Dermis blood vessel endothelial cell (primary cell): ENCODE results near the gene RAD21L1. TPM values are rescaled to one million over a fixed set of nuclear protein-coding genes. Genes with fewer than 3 reads are reported as not detected.
"Not testable (repeated sequence)": the region's sequence is repeated elsewhere in the genome, so short reads cannot be mapped to it uniquely, and the experiment has no call there.

ENCODE experiments used
- DNase-seq: peaks from one replicate; pipeline ENCODE4 v3.0.0; 2010
- total RNA-seq: library from RNA; depleted of rRNA; stranded (reverse); fragments of >200 nt; gene quantifications from 2 replicates; pipeline ENCODE4 v1.2.3, GENCODE V29; 2014

RAD21L1 gene
- total RNA-seq, 1 donor from 2014 or later: not detected

DNA sequence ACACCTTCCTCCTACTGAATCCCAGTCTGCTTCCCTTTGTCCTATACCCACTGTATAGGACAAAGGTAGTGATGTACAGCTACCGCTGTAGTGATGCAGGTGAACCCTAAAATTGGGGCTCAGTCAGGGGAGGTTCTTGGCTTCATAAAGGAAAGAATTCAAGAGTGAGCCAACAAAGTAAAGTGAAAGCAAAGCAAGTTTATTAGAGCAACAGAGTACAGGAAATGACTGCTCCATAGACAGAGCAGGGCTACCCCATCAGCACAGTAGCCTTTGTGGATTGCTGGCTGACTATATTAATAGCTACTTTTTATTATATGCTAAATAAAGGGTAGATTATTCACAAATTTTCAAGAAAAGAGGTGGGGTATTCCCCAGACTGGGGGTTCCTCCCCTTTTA, 25.9 kb upstream of the RAD21L1 start:
- DNase-seq: peak; percentile 30

DNA sequence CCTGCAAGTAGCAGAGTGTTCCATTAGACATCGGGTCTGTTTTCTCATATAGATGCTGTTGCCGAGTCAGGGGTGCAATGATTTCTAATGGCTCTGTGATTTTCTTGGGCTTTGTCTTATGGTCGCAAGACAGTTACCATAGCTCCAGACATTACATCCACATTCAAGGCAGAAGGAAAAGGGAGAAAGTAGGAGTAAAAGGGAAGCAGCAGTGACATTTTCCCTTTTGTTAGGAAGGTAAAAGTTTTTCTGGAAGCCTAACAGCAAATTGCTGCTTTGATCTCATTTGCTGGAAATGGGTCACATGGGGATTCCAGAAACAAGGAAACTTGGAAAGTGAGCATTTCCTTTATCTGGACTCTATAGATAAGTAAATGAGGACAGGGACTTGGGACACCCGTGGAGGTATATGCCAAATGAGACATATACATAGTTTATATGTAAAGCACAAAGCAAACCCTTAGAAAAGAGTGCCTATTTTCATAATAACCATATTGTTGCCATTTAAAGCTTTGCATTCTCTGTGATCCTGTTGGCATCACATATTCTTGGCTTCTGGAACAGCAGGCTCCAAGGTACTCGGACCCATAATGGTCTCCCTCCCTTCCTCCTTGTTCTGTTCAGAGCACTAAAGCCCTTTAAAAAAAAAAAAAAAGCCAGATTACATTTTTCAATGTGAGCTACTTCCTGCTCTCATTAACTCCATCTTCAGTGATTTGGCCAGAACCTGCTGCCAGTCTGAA, 22.9 kb upstream of the RAD21L1 start, which contains the start of gene C20orf202:
TSS of gene C20orf202 (plus strand) at position 693 of the 743 bp plus-strand sequence. CDS start 132 bp downstream, outside the sequence.
- DNase-seq: no peak

DNA sequence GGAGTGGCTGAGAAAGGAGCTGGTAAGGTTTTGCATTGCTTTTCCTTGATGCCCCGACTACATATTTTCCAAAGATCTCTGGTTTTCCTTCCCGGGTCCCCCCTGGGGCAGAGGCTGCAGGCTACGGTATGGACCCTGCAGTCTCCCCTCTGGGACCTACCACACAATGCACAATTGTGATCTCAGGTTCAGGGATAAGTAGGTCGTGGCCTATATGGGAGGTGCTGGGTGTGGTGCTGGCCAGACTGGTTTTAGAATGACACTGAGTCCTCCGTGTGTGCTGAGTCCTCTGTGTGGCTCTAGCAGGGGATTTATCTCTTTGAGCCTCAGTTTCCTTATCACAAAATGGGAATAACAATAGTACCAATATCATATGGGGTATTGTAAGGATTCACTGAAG, 22.2 kb upstream of the RAD21L1 start:
- no peak for DNase-seq

DNA sequence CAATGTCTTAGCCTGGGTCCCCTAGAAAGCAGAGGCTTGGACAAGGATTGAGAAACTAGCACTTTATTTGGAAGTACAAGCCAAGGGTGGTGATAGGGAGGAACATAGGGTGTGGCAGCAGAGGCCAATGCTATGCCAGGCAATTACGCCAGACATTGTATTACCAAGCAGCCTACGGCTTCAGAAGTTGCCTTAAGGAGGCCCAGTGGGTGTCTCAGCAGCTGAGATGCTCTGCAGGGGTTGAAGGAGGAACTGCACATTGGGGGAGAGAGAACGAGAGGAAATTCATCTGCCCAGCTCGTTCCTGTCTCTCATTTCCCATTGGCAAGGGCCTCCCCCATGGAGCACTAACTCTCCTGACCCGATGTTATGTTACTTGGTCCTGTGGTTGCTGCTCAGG, 21.7 kb upstream of the RAD21L1 start:
- no peak for DNase-seq

DNA sequence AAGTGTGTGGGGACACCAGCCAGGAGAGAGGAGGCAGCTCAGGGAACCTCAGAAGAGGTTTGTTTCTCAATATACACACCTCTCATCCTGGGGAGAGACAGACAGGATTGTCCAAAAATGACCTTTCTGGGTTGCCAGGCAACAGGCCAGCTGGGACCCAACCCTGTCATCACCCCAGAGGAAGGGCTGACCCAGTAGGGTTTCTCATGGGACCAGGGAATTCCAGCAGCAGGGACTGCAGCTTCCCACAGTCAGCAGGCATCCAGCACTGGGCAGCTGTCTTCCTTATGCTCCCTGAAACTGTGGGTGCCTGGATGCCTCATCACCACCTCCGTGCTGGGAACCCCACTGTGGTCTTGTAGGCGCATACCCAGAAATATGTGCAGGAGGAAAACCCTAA, 21.3 kb upstream of the RAD21L1 start:
- no peak for DNase-seq

DNA sequence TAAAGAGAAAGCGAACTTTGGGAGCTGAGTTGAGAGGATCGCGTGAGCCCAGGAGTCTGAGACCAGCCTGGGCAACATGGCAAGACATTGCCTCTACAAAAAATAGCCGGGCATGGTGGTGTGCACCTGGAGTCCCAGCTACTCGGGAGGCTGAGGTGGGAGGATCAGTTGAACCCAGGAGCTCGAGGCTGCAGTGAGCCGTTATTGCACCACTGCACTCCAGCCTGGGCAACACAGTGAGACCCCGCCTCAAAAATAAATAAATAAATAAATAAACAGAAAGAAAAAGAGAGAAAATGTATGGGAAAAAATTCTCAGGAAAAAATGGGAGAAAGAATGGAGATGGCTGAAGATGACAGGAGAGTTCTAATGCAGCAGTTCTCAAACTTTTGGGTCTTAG, 20.0 kb upstream of the RAD21L1 start:
- no peak for DNase-seq

DNA sequence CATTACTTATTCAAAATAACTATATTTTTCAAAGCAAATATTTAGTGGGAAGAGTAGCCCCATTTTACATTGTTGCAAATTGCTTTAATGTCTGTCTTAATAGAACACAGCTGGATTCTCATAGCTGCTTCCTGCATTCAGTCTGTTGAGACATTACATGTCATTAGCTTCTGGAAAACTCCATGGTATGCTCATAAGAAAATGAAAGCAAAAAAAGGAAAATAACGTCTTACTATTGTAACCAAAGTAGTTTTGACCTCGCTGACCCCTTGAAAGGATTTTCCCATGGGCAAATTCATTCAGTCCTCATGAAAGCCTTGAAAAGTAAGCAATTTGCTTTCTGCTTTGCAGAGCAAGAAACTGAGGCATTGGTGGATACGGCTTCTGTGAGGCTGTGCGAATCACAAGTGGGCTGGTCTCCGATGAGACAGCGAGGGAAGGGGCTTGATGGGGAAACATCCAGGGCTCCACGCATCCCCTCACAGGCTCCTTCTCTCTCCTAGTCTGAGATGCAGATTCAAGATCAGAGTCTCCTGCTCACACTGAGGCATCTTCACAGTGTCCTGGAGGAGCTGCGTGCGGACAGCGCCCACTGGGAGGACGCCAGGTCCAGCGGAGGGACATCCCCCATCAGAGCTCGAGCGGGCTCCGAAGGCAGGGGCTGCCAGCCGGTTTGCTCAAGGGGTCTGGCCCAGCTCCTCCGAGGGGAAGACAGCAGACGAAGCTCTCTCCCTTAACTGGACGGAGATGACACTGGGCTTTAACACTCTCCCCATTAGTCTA, 19.3 kb upstream of the RAD21L1 start:
- DNase-seq: no peak

DNA sequence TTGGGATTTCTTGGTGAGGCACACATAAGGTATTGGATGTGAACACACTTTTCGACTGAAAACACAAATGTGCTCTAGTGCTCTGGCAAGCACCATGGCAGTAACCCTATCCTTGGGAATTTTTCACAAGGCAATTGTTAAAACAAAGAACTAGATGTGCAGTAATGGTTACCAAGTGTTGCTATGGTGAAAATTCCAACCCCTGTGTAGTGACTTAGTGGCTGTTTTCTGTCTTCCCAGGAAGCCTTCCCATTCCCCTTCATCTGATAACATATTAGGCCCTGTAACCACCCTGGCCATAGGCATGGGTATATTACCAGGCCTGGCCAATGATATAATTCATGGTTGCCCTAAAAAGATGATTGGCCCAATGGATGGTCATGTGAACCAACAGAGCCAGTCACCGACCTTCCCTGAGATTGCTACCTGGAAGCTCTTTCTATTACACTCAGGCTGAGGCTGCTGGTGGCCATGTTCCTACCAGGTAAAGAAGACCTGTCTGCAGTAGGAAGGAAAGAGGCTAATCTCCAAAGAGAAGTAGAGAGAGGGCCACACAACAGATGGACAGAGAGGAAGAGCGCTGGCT, 18.5 kb upstream of the RAD21L1 start:
- DNase-seq: no peak

DNA sequence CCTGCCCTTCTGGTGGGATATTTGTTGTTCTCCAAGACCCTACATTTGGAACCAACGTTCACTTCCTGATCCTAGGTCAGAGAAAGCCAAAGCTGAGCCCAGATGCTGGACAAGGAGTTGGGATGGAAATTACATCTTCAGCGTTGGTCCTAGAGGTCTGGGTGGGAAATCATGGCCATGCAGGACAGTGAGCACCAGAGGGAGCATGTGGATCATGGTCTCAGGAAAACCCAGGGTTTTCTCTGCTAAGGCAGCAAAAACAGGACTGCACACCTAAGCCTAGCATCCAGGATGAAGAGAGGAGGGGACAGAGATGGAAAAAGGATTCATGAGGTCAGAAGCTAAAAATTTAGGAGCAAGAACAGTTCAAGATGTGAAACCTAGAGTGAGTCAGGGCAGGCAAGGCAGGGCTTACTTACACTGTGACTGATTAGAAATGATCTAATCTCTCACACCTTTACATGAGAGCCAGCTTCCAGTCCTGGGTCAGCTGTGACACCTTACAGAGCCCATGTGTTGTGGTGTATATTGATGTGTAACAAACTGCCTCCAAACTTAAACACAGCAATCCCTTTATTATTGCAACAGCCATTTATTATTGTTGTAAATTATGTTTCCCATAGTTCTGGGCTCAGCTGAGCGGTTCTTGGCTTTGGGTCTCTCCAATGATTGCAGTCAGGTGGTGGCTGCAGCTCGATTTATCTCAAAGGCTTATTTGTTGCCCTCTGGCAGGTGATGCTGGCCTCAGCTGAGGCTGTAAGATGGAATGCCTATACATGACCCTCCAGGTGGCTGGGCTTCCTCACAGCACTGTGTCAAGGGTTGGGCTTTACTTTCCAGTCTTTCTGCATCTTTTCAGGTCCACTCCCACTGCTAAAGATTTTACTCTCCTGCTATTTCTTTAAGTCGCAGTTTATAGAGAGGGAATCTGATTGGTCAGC, 16.1 kb upstream of the RAD21L1 start:
- peak; percentile 53 for DNase-seq

DNA sequence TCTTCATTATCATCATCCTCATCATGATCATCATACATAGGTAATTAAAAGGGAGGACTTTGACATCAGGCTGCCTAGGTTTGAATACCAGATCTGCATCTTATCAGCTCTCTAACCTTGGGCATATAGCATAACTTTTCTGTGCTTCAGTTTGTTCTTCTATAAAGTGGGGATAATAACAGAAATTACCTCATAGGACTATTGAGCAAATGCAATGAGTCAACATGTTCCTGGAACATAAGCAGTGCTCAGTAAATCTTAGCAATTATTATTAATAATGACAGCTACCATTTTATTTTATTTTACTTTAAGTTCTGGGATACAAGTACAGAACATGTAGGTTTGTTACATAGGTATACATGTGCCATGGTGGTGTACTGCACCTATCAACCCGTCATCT, 15.3 kb upstream of the RAD21L1 start:
- DNase-seq: no peak

DNA sequence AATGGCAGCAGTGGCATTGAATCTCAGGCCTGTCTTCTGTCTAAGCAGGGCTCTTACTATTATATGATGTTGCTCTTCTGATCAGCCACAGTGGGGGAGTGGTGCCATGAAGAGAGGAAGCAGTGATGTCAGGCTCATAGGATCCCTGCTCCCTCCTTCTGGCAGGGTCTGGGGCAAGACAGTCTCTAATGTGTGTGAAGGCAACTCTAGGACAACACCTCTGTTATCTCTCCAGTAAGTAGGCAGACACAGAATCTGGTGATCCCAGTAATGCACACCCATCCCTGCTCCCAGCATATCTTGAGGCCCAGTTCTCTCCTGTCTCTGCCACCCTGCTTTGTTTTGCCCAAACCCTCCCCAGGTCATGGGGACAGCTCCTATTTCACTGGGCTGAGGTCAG, 13.8 kb upstream of the RAD21L1 start:
- DNase-seq: no peak

DNA sequence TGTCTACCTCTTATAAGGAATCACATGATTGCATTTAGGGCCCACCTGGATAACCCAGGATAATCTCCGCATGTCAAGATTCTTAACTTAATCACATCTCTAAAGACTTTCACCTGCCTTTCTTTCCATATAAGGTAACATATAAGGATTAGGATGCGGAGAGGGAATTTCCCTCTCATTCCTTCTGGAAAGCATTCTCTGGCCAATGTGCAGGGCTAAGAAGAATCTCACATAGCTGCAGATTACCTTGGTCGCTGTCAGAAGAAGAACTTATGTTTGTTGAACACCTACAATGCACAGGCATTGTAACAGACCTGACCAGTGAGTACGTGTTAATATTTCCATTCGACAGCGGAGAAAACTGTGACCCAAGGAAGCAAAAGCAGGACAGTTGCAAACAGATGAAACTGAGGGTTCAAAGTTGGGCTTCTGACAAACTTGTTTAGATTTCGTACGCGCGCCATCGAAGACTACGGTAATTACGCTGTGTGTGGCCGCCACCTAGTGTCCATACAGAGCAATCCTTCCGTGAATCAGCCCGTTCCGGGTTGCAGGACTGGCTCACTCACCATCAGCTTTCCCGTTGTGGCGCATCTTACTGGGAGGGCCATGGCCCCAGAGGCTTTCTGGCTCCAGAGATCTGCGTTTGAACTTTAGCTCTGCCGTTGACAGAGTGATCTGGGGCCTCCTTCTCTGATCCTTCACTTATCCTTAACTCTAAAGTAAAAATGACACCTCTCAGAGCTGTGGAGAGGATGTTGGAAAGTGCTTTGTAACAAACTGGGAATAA, 13.0 kb upstream of the RAD21L1 start:
- peak; percentile 84 for DNase-seq

DNA sequence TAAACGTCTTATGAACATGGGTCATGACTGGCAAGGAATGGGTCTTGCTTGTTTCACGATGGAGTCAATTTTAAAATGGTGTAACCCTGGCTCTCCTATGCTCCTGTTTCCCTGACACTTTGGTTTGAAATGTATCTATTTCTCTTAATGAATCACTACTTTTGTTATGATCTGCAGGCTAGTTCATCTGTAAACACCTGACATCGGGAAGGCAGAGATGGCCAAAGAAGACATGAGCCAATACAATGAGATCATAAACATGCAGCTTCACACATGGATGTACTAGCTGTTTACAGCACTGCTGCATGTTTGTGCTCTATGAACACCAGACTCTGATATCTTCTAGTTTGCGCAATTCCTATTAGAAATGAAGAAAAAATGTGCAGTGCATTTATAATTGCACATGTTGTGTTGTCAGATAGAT, 11.0 kb upstream of the RAD21L1 start:
- DNase-seq: no peak

DNA sequence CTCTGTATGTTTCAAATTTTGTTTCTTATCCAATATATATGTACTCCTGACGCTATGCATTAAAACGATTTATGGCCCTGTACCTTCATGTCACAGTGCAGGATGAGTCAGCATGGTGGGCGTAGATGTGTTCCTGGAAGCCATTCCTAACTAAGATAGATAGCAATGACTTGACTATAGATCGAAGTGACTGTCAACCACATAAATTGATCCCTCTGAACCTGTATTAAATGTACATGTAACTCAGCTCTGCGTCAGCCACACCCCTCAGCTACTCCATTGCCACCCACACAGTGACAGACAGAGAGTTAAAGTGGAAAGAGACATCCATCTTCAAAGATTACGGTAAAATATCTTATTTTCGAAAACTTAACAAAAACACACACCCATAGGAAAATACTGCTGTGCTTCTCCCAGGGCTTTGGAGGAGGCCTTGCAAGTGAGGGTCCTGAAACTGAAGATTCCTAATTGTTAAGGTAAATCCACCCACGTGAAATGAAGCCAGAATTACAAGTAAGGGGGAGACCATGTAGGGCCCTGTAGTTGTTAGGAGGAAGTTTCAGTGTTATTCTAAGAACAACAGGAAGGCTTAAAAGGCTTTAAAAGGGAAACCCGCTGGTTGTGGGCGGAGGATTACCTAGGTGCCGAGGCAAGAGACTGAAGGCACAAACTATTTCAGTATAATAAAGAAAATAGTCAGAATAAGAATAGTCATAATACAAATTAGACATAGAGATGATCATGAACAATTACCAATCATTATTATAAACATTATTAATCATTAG, 10.3 kb upstream of the RAD21L1 start:
- DNase-seq: no peak

DNA sequence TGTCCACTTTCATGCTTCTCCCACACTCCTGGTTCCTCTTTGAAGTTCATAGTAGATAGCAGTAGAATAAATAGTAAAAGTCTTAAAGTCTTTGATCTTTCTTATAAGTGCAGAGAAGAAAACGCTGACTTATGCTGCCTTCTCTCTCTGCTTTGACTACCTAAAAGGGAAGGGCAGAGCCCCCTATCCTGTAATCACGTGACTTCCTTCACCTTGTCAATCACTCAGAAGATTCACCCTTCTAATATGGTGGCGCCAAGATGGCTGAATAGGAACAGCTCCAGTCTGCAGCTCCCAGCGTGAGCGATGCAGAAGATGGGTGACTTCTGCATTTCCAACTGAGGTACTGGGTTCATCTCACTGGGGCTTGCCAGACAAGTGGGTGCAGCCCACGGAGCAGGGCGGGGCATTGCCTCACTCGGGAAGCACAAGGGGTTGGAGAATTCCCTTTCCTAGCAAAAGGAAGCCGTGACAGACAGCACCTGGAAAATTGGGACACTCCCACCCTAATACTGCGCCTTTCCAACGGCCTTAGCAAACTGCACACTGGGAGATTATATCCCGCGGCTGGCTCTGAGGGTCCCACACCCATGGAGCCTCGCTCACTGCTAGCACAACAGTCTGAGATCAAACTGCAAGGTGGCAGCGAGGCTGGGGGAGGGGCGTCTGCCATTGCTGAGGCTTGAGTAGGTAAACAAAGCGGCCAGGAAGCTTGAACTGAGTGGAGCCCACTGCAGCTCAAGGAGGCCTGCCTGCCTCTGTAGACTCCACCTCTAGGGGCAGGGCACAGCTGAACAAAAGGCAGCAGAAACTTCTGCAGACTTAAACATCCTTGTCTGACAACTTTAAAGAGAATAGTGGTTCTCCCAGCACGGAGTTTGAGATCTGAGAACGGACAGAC, 9.1 kb upstream of the RAD21L1 start:
- not testable (repeated sequence) for DNase-seq

DNA sequence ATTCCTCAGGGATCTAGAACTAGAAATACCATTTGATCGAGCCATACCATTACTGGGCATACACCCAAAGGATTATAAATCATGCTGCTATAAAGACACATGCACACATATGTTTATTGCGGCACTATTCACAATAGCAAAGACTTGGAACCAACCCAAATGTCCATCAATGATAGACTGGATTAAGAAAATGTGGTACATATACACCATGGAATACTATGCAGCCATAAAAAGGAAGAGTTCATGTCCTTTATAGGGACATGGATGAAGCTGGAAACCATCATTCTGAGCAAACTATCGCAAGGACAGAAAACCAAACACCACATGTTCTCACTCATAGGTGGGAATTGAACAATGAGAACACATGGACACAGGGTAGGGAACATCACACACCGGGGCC, 3.1 kb upstream of the RAD21L1 start:
- not testable (repeated sequence) for DNase-seq

DNA sequence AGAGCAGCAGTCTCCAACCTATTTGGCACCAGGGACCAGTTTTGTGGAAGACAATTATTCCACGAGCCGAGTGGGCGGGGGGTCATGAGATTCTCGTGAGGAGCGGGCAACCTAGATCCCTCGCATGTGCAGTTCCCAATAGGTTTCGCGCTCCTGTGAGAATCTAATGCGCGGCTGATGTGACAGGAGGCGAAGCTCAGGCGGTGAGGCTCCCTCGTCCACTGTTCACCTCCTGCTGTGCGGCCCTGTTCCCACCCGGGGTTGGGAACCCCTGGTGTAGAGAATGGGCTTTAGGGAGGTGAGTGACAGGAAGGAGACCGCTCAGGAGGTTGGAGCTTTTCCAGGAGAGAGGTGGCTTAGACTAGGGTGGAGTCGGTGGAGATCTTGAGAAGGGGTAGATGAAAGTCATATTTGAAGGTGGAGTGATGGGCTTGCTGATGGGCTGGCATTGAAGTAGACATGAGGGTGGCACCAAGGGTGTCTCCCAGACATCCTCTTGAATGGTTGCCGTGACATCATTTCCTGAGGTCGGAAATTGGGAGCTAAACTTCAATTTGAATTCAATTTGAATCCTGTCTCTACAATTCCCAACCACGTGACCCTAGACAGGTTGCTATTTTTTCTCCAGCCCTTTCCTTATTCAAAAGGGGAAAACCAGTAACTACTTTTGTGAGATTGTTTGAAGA, 1.5 kb upstream of the RAD21L1 start:
- DNase-seq: no peak

DNA sequence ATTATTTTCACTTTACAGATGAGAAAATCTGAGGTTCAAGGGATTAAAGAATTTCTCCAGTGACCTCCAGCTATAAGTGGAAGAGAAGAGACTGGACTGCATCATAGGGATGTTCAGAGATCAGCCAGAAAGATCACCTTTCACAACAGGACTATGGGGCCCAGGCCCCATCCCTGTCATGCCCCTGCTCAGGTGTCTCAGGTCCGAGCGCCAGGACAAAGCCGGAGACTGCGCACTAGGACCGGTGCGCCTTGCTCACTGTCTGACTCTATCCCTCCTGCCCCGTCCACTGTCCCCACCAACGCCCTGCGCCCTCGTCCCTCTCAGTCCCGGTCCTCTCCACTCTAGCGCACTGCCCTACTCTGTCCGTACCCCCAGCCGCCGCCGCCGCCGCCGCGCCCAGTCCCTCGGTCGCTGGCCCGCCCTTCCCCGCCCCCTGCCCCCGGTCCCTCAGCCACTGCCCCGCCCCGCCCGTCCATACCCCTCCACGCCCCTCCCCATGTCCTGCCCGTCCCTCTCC, 521 bp upstream of the RAD21L1 start:
- no peak for DNase-seq

DNA sequence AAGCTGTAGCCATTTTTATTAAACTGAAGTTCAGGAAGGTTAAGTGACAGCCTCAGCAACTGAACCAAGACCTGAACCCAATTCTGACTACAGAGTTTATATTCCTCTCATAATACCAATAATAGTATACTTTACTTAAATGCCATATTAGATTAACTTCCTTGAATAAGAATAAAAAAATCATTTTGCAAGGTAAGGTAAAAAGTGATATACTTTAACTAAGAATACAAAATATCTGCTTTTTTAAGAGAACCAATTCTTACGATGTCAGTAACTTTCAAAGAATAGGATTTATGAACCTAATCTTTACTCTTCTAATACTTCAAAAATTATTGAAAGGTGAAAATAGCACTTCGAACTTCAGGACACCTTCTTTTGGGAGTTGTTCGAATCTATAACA, 3.7 kb downstream of the RAD21L1 start:
- DNase-seq: no peak
